G401.6 (cell line): Measurements from ENCODE around the gene LGR5.

Source experiments
- FAIRE-seq: peaks from 2 replicates; lab custom pipeline; 2012; peaks lifted over from hg19 to GRCh38; lab: Jason Lieb, UNC

The LGR5 gene, protein sequence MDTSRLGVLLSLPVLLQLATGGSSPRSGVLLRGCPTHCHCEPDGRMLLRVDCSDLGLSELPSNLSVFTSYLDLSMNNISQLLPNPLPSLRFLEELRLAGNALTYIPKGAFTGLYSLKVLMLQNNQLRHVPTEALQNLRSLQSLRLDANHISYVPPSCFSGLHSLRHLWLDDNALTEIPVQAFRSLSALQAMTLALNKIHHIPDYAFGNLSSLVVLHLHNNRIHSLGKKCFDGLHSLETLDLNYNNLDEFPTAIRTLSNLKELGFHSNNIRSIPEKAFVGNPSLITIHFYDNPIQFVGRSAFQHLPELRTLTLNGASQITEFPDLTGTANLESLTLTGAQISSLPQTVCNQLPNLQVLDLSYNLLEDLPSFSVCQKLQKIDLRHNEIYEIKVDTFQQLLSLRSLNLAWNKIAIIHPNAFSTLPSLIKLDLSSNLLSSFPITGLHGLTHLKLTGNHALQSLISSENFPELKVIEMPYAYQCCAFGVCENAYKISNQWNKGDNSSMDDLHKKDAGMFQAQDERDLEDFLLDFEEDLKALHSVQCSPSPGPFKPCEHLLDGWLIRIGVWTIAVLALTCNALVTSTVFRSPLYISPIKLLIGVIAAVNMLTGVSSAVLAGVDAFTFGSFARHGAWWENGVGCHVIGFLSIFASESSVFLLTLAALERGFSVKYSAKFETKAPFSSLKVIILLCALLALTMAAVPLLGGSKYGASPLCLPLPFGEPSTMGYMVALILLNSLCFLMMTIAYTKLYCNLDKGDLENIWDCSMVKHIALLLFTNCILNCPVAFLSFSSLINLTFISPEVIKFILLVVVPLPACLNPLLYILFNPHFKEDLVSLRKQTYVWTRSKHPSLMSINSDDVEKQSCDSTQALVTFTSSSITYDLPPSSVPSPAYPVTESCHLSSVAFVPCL

GRCh38 chr12:71439613-71440344 lies at the start of gene LGR5:
Gene LGR5, plus strand, starts transcription at chr12:71439798. Its CDS starts 283 bp downstream, at chr12:71440081.
- no peak for FAIRE-seq

- peak; percentile 73 for FAIRE-seq
These were observed 47.0 kb upstream of the LGR5 start for GRCh38 chr12:71392521-71393145.

DNA sequence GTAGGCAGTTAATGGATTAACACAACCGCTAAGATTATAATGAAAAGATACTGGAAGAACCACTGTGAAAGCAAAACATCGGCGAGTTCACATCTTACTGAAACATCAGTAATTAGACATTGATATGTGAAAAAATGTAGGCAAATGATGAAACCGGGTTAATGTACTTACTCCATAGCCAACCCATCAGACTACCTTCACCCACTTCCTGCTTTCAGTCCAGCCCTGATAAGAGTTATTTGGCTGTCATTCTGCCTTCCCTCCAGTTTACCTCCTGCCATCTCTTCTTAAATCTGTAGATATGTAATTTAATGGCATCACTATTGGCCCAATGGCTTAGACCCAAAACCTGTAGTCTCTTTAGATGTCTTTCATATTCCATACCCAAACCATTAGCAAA lies 46.0 kb upstream of the LGR5 start:
- no peak for FAIRE-seq

- no peak for FAIRE-seq
These were observed 42.1 kb upstream of the LGR5 start for GRCh38 chr12:71397433-71397954.

GRCh38 chr12:71399197-71399596 lies 40.4 kb upstream of the LGR5 start:
- FAIRE-seq, result no peak

GRCh38 chr12:71400481-71400880 lies 39.1 kb upstream of the LGR5 start:
- no peak for FAIRE-seq

GRCh38 chr12:71405884-71406283 lies 33.7 kb upstream of the LGR5 start:
- no peak for FAIRE-seq

- no peak for FAIRE-seq
These were observed 31.9 kb upstream of the LGR5 start for GRCh38 chr12:71407732-71408131.

GRCh38 chr12:71410844-71411243 lies 28.8 kb upstream of the LGR5 start:
- no peak for FAIRE-seq

- FAIRE-seq, result no peak
These were observed 28.0 kb upstream of the LGR5 start for GRCh38 chr12:71411635-71412034.

GRCh38 chr12:71415336-71416231 lies 24.0 kb upstream of the LGR5 start:
- peak; percentile 37 for FAIRE-seq

DNA sequence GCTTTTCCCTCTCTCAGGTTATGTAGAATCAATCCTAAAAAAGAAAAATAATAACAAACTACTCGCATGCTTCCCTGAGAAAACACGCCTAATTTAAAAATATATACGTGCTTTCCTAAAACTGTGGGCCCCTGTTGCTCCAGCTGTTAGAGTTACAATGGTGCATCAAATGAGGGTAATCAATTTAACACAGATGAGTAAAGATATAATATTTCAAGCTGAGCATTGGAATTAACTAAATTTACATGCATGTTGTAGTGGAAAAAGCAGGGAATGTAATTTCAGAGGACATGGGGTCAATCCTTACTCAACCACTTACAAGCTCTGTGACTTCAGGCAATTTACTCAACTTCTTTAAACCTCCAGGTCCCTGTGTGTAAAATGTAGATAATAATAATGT lies 22.4 kb upstream of the LGR5 start:
- no peak for FAIRE-seq

DNA sequence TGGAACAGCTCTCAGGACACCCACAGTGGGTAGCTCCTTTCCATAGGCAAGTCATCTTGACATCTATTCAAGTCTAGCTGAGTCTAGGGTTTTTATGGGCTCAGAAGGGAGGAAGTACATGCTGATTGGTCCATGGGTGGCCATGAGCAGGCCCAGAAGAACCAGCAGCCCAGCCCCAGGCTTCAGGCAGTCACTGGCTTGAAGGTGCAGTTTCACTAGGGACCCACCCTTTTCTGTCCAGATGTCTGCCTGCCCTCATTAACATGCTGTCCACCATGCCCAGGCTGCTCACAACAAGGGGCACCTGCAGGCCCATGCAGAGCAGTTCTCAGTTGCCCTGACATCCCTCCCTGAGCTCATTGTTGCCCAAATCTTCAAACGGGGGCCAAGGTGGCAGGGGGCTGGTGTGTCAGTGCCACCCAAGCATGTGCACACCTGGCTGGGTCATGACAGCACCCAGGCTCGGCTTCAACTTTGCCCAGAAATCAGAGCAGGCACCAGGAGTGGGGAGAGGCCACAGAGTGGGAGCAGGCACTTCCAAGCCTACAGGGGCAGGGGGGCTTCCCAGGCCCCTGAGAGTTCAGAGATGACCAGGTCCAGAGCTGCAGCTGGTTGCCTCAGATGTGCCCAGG lies 18.7 kb upstream of the LGR5 start:
- FAIRE-seq, result no peak

DNA sequence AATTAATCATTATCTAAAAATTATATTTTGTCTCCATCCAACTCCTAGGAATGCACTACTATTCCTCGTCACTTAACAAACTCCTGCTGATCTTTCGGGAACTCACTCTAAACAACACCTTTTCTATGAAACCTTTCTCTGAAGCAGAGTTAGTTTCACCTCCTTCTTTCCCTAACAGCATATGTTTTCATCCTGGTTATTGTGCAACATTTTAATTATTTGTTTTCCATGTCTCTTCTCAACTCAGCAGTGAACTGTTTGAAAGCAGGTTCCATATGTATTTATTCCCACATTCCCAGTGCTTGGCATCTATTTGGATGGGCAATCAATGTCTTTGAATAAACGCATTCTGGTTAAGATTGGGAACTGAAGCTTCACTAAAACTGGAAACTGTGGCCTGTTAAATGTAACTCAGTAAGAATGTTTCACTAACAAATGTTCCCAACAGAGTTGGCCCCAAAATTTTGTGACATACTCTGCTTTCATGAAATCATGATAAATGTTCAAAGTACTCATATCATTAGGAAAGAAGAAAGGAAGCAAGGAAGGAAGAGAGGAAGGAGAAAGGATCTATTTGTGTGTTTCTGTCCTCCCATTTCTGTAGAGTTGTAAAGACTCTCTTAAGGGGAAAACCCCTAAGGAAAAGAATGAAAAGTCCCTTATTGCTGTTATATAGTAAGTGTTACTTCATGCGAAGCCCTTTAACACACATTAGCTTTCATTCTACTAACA lies 13.9 kb upstream of the LGR5 start:
- no peak for FAIRE-seq

GRCh38 chr12:71426300-71427047 lies 13.1 kb upstream of the LGR5 start:
- FAIRE-seq, result no peak

DNA sequence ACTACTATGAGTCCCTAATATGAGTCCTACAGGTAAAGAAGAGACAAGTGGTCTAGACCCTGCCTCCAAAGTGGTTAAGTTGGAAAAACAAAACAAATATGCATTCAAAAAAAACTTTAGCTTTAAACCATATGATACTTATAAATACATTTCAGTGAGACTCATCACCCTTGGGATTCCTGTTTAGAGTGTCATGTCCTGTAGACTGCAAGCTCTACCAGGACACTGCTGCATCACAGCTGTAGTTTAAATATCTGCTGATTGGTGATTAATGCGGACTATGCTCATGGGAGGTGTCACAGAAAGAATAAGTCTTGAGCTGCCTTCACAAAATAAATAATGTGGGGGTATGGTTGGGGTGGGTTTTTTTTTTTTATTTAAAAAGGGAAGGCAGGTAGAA lies 8.8 kb upstream of the LGR5 start:
- no peak for FAIRE-seq

GRCh38 chr12:71431991-71432390 lies 7.6 kb upstream of the LGR5 start:
- FAIRE-seq, result no peak

DNA sequence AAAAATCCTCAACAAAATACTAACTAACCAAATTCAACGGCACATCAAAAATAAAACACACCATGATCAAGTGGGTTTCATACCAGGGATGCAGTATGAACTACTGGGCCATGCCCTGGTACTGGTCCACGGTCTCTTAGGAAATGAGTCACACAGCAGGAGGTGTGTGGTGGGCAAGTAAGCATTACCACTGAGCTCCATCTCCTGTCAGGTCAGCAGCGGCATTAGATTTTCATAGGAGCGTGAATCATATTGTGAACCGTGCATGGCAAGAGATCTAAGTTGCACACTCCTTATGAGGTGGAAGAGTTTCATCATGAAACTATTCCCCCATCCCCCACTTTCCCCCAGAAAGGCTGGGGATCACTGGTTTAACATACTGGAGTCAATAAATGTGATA lies 6.7 kb upstream of the LGR5 start:
- FAIRE-seq, result no peak

DNA sequence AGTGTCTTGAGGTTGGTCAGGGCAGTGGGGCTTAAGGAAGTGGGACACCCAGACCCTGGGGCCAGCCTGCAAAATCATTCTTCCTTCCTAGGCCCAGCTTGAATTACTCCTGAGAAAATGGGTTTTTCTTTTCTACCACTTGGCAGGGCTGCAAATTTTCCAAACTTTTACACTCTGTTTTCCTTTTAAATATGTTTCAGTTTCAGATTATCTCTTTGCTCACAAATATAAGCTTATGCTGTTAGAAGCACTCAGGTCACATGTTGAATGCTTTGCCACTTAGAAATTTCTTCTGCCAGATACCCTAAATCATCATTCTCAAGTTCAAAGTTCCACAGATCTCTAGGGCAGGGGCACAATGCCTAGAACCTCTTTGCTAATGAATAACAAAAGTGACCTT lies 2.9 kb upstream of the LGR5 start:
- FAIRE-seq, result no peak
